Nephron progenitor cell (in vitro differentiated cells): Measurements from ENCODE around the gene PRR16.

Source experiments
- DNase-seq: peaks from one replicate; pipeline ENCODE4 v3.0.0; 2021
- H3K27ac Mint-ChIP-seq: 2 replicates; pipeline ENCODE4 v1.8.0; 2021; ENCODE audit warnings: mild to moderate bottlenecking, moderate library complexity, mixed read lengths
- H3K27me3 Mint-ChIP-seq: 2 replicates; pipeline ENCODE4 v1.8.0; 2021; ENCODE audit warnings: mild to moderate bottlenecking, low read depth, mixed read lengths; ENCODE audit not compliant: poor library complexity
- H3K36me3 Mint-ChIP-seq: 2 replicates; pipeline ENCODE4 v1.8.0; 2021; ENCODE audit warnings: low read depth, mixed read lengths
- H3K4me1 Mint-ChIP-seq: 2 replicates; pipeline ENCODE4 v1.8.0; 2021; ENCODE audit warnings: mixed read lengths
- H3K4me3 Mint-ChIP-seq: 2 replicates; pipeline ENCODE4 v1.8.0; 2021; ENCODE audit warnings: mild to moderate bottlenecking, moderate library complexity, mixed read lengths
- H3K9me3 Mint-ChIP-seq: 2 replicates; pipeline ENCODE4 v1.8.0; 2021; ENCODE audit warnings: mild to moderate bottlenecking, moderate library complexity, mixed read lengths
- TF ChIP-seq, protein P1 (sequence below): fragments of 200-600 bp; sonication (generic); IDR thresholded peaks from 2 replicates; pipeline ENCODE4 v1.5.0; 2021; ENCODE audit warnings: antibody characterized with exemption

Gene PRR16

DNA sequence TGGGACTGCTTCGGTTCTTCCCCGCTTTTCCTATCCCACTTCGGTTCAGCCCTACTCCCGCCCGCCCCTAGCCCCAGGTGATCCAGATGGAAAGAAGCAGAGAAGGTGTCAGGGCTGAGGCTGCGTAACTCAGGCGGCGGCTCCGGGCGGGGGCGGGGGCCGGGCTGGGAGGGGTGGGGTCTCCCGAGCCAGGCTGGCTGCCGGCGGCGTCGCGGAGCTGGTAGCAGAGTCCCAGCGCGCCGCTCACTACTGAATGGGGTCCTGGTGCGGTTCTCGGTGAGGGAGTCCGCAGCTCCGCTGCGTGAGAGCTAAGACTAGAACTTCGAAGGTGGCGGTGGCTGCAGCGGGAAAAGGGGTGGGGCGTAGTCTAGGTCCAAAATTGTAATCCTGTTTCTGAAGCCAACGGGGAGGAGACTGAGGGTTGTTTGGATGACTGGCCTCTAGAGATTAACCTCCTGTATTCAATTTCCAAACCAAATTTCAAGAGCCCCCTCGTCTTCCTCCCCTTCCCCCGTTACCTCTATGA lies 1.4 kb downstream of the PRR16 start:
- Mint-ChIP-seq H3K4me1 (peaks cover 26% of the 10 kb centered on the region), H3K27me3 (peaks cover 44% of the 10 kb centered on the region), H3K27ac (no peak overlapping the region)

DNA sequence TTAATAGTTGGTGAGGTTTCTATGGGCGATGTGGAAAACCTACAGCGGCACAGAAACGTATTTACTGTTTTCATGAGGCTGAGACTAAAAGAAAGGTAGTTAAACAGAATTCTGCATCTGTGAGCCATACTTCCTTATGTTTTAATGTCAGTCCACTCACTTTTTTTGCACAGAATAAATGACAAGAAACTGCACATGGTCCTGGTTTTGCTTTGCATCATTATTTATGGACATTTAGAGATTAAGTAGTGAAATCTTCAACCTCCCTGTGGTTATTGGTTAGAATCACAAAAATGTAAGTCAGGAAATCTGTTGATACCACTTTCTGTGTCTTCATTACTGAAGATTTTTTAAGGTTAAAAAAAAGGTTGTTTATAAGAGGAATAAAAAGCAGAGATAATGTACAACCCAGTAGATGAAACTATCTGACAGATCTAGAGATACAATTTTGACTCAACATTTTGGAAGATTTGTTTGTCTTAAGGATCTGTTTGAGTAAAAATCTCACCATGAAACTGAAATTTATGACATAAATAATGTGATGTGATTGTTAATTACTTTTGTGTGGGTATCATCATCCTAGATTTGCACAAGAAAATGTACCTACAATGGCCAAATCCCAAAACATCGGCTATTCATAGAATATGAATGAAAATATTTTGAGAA lies 2.4 kb downstream of the PRR16 start:
- peaks cover 26% of the 10 kb centered on the region for H3K4me1 Mint-ChIP-seq
- peak overlapping the region; percentile 88 for H3K4me3 Mint-ChIP-seq
- no peak for DNase-seq
- H3K27me3 Mint-ChIP-seq, result peaks cover 44% of the 10 kb centered on the region
- H3K36me3 Mint-ChIP-seq, result no peaks in the 10 kb centered on the region
- no peak overlapping the region for H3K27ac Mint-ChIP-seq
- TF ChIP-seq, protein P1, sequence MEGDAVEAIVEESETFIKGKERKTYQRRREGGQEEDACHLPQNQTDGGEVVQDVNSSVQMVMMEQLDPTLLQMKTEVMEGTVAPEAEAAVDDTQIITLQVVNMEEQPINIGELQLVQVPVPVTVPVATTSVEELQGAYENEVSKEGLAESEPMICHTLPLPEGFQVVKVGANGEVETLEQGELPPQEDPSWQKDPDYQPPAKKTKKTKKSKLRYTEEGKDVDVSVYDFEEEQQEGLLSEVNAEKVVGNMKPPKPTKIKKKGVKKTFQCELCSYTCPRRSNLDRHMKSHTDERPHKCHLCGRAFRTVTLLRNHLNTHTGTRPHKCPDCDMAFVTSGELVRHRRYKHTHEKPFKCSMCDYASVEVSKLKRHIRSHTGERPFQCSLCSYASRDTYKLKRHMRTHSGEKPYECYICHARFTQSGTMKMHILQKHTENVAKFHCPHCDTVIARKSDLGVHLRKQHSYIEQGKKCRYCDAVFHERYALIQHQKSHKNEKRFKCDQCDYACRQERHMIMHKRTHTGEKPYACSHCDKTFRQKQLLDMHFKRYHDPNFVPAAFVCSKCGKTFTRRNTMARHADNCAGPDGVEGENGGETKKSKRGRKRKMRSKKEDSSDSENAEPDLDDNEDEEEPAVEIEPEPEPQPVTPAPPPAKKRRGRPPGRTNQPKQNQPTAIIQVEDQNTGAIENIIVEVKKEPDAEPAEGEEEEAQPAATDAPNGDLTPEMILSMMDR, result no peak
- no peaks in the 10 kb centered on the region for H3K9me3 Mint-ChIP-seq

More for the DNA sequence above, 1.4 kb downstream of the PRR16 start:
- peak; percentile 74 for DNase-seq
- TF ChIP-seq, protein P1, result no peak
- H3K4me3 Mint-ChIP-seq, result peak overlapping the region; percentile 88
- H3K9me3 Mint-ChIP-seq, result no peaks in the 10 kb centered on the region
- no peaks in the 10 kb centered on the region for H3K36me3 Mint-ChIP-seq

GRCh38 chr5:120471971-120472370 lies 7.9 kb downstream of the PRR16 start:
- no peak for DNase-seq
- Mint-ChIP-seq H3K36me3 (no peaks in the 10 kb centered on the region), H3K27ac (no peak overlapping the region), H3K4me3 (no peak overlapping the region), H3K9me3 (no peaks in the 10 kb centered on the region), H3K4me1 (no peaks in the 10 kb centered on the region), H3K27me3 (peaks cover 3% of the 10 kb centered on the region)
- TF ChIP-seq, protein P1, result no peak

DNA sequence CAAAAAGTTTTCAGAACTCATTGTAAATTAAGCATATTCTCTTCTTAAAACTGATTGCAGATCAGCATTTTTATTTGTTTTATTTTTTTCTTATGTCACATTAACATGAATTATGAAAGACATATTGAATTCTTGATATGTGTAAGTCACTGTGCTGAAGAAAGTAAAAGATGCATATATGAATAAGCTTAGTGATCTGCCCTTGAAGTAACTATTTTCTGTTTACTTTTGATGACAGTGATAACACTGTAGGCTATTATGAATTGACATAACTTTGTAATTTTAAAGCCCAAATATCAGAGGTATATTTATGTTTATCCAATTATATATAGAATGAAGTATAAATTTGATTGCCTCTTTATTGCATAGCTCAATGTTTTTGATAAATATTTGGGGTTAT lies 8.8 kb downstream of the PRR16 start:
- no peak overlapping the region for H3K27ac Mint-ChIP-seq
- no peak overlapping the region for H3K4me3 Mint-ChIP-seq
- no peak for DNase-seq
- no peaks in the 10 kb centered on the region for H3K36me3 Mint-ChIP-seq
- H3K4me1 Mint-ChIP-seq, result no peaks in the 10 kb centered on the region
- no peaks in the 10 kb centered on the region for H3K27me3 Mint-ChIP-seq
- TF ChIP-seq, protein P1, result no peak
- H3K9me3 Mint-ChIP-seq, result no peaks in the 10 kb centered on the region

DNA sequence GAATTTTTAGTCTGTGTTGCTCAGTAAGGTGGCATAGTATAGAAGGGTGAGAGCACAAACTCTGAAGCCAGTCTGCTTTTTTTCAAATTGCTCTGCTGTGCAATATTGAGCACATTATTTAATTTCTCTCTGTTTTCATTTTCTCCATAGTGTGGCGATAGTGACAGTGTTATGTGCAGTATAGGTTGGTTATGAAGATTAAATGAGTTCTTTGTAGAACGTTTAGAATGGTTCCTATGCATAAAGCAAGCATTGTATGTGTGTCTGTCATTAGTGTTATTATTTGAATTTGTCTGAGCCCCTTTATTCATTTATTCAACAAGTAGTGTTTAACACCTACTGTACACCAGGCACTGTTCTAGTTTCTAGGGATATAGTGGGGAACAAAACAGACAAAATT lies 9.2 kb downstream of the PRR16 start:
- Mint-ChIP-seq H3K27me3 (no peaks in the 10 kb centered on the region), H3K4me1 (no peaks in the 10 kb centered on the region), H3K4me3 (no peak overlapping the region), H3K36me3 (no peaks in the 10 kb centered on the region), H3K27ac (no peak overlapping the region), H3K9me3 (no peaks in the 10 kb centered on the region)
- DNase-seq, result no peak
- TF ChIP-seq, protein P1, result no peak

DNA sequence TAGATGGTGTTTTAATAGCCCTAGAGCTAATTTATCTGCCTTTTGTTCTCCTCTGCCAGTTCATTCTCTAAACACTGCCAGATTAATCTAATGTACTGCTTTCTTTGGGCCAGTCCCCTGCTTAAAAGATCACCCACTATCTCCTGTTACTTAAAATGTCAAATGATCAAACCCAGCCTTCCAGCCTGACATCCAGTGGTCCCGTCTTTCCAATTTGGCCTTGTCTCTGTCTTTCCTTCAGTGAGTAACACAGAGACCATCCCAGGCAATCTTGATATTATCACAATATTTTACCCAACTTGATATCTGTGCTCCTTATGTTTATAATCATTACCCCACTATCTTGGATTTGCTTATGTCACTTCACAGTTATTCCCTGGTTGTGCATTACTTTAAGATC lies 12.0 kb downstream of the PRR16 start:
- no peak overlapping the region for H3K27ac Mint-ChIP-seq
- H3K9me3 Mint-ChIP-seq, result no peaks in the 10 kb centered on the region
- H3K36me3 Mint-ChIP-seq, result no peaks in the 10 kb centered on the region
- H3K27me3 Mint-ChIP-seq, result peaks cover under 1% of the 10 kb centered on the region
- TF ChIP-seq, protein P1, result no peak
- no peaks in the 10 kb centered on the region for H3K4me1 Mint-ChIP-seq
- DNase-seq, result no peak
- no peak overlapping the region for H3K4me3 Mint-ChIP-seq
